DOHH2 (cell line): ENCODE data around the gene SLC2A4RG.

Source experiments
- CTCF ChIP-seq: fragments of 200-600 bp; sonication (generic); IDR thresholded peaks from one replicate; pipeline ENCODE4 v1.5.1; 2014; ENCODE audit warnings: antibody characterized with exemption, mild to moderate bottlenecking, low read depth, low read length; ENCODE audit not compliant: poor library complexity, severe bottlenecking
- EZH2phosphoT487 ChIP-seq: fragments of 200-600 bp; sonication (generic); IDR thresholded peaks from 2 replicates; pipeline ENCODE4 v1.6.1; 2017; ENCODE audit warnings: borderline replicate concordance, mild to moderate bottlenecking, antibody characterized with exemption, low read length, moderate library complexity, mixed read lengths

- TF ChIP-seq CTCF (no peak), EZH2phosphoT487 (no peak)
Measured at GRCh38 chr20:63731410-63731809, 8.2 kb upstream of the SLC2A4RG start.
